ENCODE results near the gene NKAPL. TPM values are rescaled to one million over a fixed set of nuclear protein-coding genes. Genes with fewer than 3 reads are reported as not detected.

Gene NKAPL
- total and polyA plus RNA-seq, 2 donors (not counting 1 experiment from before 2014, with no cell fraction given): 1.2 to 3.3 TPM

GRCh38 chr6:28211840-28212509 is 47.1 kb upstream of the NKAPL start:
- no peaks in the 10 kb centered on the region for H3K9me3 ChIP-seq (ENCODE audit: control insufficient read depth, insufficient read depth, low read depth, low read length)
- peak in 1 of 2 donors; percentile 2 for DNase-seq (ENCODE audit: low read depth in 2 of 2)
- peak overlapping the region; percentile 92 for H3K4me2 ChIP-seq (ENCODE audit: extremely low read depth, insufficient read depth, low read length)
- H4K20me1 ChIP-seq (ENCODE audit: control insufficient read depth, extremely low read depth, insufficient read depth, low read length): no peaks in the 10 kb centered on the region
- H3K36me3 ChIP-seq (ENCODE audit: control insufficient read depth, insufficient read depth, low read length): no peaks in the 10 kb centered on the region
- H3K79me2 ChIP-seq (ENCODE audit: control insufficient read depth, insufficient read depth, low read length): no peaks in the 10 kb centered on the region
- H3K4me1 ChIP-seq (ENCODE audit: control insufficient read depth, extremely low read depth, insufficient read depth, low read length): no peaks in the 10 kb centered on the region
- H3K27me3 ChIP-seq (ENCODE audit: control insufficient read depth, insufficient read depth, low read length): peaks cover 18% of the 10 kb centered on the region
- H3K9ac ChIP-seq (ENCODE audit: insufficient read depth, low read length): no peak overlapping the region
- TF ChIP-seq CTCF (conservative IDR thresholded peaks at IDR 0.05 in 1 of 2, IDR thresholded peaks at IDR 0.05 in 1 of 2; ENCODE audit: low read depth in 1 of 2, low read length in 2 of 2) (no peak), EZH2 (IDR thresholded peaks at IDR 0.05; ENCODE audit: low read length, missing control alignments) (no peak)
- peak overlapping the region; percentile 14 for H2AFZ ChIP-seq (ENCODE audit: low read length)
- no peak overlapping the region for H3K27ac ChIP-seq (ENCODE audit: insufficient read depth, low read length)
- H3K4me3 ChIP-seq (replicated peaks in 1 of 4; ENCODE audit: control extremely low read depth in 1 of 4, insufficient read depth in 1 of 4, low read depth in 3 of 4, low read length in 4 of 4): peak overlapping the region; percentile 47 to 70 (median 59)

GRCh38 chr6:28212510-28213212 is 46.4 kb upstream of the NKAPL start:
- Histone ChIP-seq H2AFZ (ENCODE audit: low read length) (peak overlapping the region; percentile 63), H3K9me3 (ENCODE audit: control insufficient read depth, insufficient read depth, low read depth, low read length) (no peaks in the 10 kb centered on the region), H4K20me1 (ENCODE audit: control insufficient read depth, extremely low read depth, insufficient read depth, low read length) (no peaks in the 10 kb centered on the region), H3K4me3 (replicated peaks in 1 of 4; ENCODE audit: control extremely low read depth in 1 of 4, insufficient read depth in 1 of 4, low read depth in 3 of 4, low read length in 4 of 4) (peak overlapping the region; percentile 47 to 70 (median 59)), H3K27me3 (ENCODE audit: control insufficient read depth, insufficient read depth, low read length) (peaks cover 18% of the 10 kb centered on the region), H3K9ac (ENCODE audit: insufficient read depth, low read length) (no peak overlapping the region), H3K79me2 (ENCODE audit: control insufficient read depth, insufficient read depth, low read length) (no peaks in the 10 kb centered on the region), H3K4me1 (ENCODE audit: control insufficient read depth, extremely low read depth, insufficient read depth, low read length) (no peaks in the 10 kb centered on the region), H3K27ac (ENCODE audit: insufficient read depth, low read length) (no peak overlapping the region), H3K36me3 (ENCODE audit: control insufficient read depth, insufficient read depth, low read length) (no peaks in the 10 kb centered on the region), H3K4me2 (ENCODE audit: extremely low read depth, insufficient read depth, low read length) (peak overlapping the region; percentile 92)
- no peak for TF ChIP-seq EZH2 (IDR thresholded peaks at IDR 0.05; ENCODE audit: low read length, missing control alignments)
- no peak for TF ChIP-seq CTCF (conservative IDR thresholded peaks at IDR 0.05 in 1 of 2, IDR thresholded peaks at IDR 0.05 in 1 of 2; ENCODE audit: low read depth in 1 of 2, low read length in 2 of 2)
- DNase-seq (ENCODE audit: low read depth in 2 of 2): peak; percentile 83 to 90

GRCh38 chr6:28213213-28213523 is 45.9 kb upstream of the NKAPL start:
- Histone ChIP-seq H3K79me2 (ENCODE audit: control insufficient read depth, insufficient read depth, low read length) (no peaks in the 10 kb centered on the region), H2AFZ (ENCODE audit: low read length) (no peak overlapping the region), H4K20me1 (ENCODE audit: control insufficient read depth, extremely low read depth, insufficient read depth, low read length) (no peaks in the 10 kb centered on the region), H3K4me3 (replicated peaks in 1 of 4; ENCODE audit: control extremely low read depth in 1 of 4, insufficient read depth in 1 of 4, low read depth in 3 of 4, low read length in 4 of 4) (peak overlapping the region in 2 of 4 experiments; percentile 64 to 70), H3K36me3 (ENCODE audit: control insufficient read depth, insufficient read depth, low read length) (no peaks in the 10 kb centered on the region), H3K4me2 (ENCODE audit: extremely low read depth, insufficient read depth, low read length) (peak overlapping the region; percentile 51), H3K4me1 (ENCODE audit: control insufficient read depth, extremely low read depth, insufficient read depth, low read length) (peaks cover under 1% of the 10 kb centered on the region), H3K27ac (ENCODE audit: insufficient read depth, low read length) (no peak overlapping the region), H3K27me3 (ENCODE audit: control insufficient read depth, insufficient read depth, low read length) (peaks cover 18% of the 10 kb centered on the region), H3K9me3 (ENCODE audit: control insufficient read depth, insufficient read depth, low read depth, low read length) (no peaks in the 10 kb centered on the region), H3K9ac (ENCODE audit: insufficient read depth, low read length) (no peak overlapping the region)
- TF ChIP-seq CTCF (conservative IDR thresholded peaks at IDR 0.05 in 1 of 2, IDR thresholded peaks at IDR 0.05 in 1 of 2; ENCODE audit: low read depth in 1 of 2, low read length in 2 of 2): no peak
- no peak for TF ChIP-seq EZH2 (IDR thresholded peaks at IDR 0.05; ENCODE audit: low read length, missing control alignments)
- no peak for DNase-seq (ENCODE audit: low read depth in 2 of 2)

Data from fibroblast of lung (primary cell).